Adrenal gland (tissue), 5 donors: ENCODE measurements around the gene KCNMB2.

Source experiments
- CTCF ChIP-seq, 6 experiments: fragments of 450-650 bp in 4 of 6; fragments of 200-600 bp in 2 of 6; sonication (generic) in 1 of 6; IDR thresholded peaks; 1 replicate in 5 of 6; 2 replicates in 1 of 6; pipeline versions ENCODE4 v1.5.1 to v1.8.0; 2016 to 2021; ENCODE audit warnings: antibody characterized with exemption in 6 of 6, mild to moderate bottlenecking in 2 of 6, moderate library complexity in 1 of 6
- POLR2A ChIP-seq, 2 donors: fragments of 450-650 bp; IDR thresholded peaks; one replicate each; pipeline ENCODE4 v1.6.1; 2017; ENCODE audit warnings: antibody characterized with exemption in 2 of 2, mild to moderate bottlenecking in 2 of 2, moderate library complexity in 1 of 2
- donor health status: DM: no; HTN: no; CAD: no.

GRCh38 chr3:178847190-178847589 lies 311.0 kb downstream of the KCNMB2 start:
- TF ChIP-seq CTCF (IDR thresholded peaks at IDR 0.05), result no peak
- TF ChIP-seq POLR2A (IDR thresholded peaks at IDR 0.05), result no peak
